ENCODE results near the gene HAPSTR1. TPM values are rescaled to one million over a fixed set of nuclear protein-coding genes. Genes with fewer than 3 reads are reported as not detected.
A peak's percentile ranks its signal among the peaks of the same experiment; 100 is the strongest.

The HAPSTR1 gene
- total and polyA plus RNA-seq, 2 of the 13 experiments (the other 11 are each of a cell fraction or from before 2014, with no cell fraction given): 25.2 to 83.2 TPM

GRCh38 chr16:9092978-9093344, 1.5 kb downstream of the HAPSTR1 start (continued):
- TF ChIP-seq UBTF (CRISPR knock-in tag; IDR thresholded peaks at IDR 0.05) (no peak; the same call in 1 of the 2 replicates), YY1 (IDR thresholded peaks at IDR 0.05; ENCODE audit: insufficient read depth, insufficient replicate concordance, low read depth, low read length) (no peak), HNRNPLL (IDR thresholded peaks at IDR 0.05; ENCODE audit: low read depth, low read length, poor library complexity, severe bottlenecking) (peak; percentile 27), SOX5 (CRISPR knock-in tag; IDR thresholded peaks at IDR 0.05; ENCODE audit: borderline replicate concordance) (no peak; the same call in 1 of the 2 replicates), ZBTB4 (CRISPR knock-in tag; IDR thresholded peaks at IDR 0.05; ENCODE audit: borderline replicate concordance) (0 out of 2 replicates have a peak, but pooled peaks have one; percentile 38), HMG20B (CRISPR knock-in tag; conservative IDR thresholded peaks at IDR 0.05) (no peak), TEAD3 (CRISPR knock-in tag; optimal IDR thresholded peaks at IDR 0.05; ENCODE audit: borderline replicate concordance) (peak; percentile 11), SATB2 (CRISPR knock-in tag; IDR thresholded peaks at IDR 0.05) (no peak), ZNF850 (CRISPR knock-in tag; conservative IDR thresholded peaks at IDR 0.05) (no peak), YEATS2 (CRISPR knock-in tag; IDR thresholded peaks at IDR 0.05; ENCODE audit: borderline replicate concordance) (no peak)
- TF ChIP-seq, protein P1, sequence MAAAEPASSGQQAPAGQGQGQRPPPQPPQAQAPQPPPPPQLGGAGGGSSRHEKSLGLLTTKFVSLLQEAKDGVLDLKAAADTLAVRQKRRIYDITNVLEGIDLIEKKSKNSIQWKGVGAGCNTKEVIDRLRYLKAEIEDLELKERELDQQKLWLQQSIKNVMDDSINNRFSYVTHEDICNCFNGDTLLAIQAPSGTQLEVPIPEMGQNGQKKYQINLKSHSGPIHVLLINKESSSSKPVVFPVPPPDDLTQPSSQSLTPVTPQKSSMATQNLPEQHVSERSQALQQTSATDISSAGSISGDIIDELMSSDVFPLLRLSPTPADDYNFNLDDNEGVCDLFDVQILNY (CRISPR knock-in tag; conservative IDR thresholded peaks at IDR 0.05): 0 out of 2 replicates have a peak, but pooled peaks have one; percentile 23
- TF ChIP-seq, protein P2, sequence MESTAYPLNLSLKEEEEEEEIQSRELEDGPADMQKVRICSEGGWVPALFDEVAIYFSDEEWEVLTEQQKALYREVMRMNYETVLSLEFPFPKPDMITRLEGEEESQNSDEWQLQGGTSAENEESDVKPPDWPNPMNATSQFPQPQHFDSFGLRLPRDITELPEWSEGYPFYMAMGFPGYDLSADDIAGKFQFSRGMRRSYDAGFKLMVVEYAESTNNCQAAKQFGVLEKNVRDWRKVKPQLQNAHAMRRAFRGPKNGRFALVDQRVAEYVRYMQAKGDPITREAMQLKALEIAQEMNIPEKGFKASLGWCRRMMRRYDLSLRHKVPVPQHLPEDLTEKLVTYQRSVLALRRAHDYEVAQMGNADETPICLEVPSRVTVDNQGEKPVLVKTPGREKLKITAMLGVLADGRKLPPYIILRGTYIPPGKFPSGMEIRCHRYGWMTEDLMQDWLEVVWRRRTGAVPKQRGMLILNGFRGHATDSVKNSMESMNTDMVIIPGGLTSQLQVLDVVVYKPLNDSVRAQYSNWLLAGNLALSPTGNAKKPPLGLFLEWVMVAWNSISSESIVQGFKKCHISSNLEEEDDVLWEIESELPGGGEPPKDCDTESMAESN (CRISPR knock-in tag; conservative IDR thresholded peaks at IDR 0.05): peak; percentile 75
